ENCODE data around the gene MED13L.

DNA sequence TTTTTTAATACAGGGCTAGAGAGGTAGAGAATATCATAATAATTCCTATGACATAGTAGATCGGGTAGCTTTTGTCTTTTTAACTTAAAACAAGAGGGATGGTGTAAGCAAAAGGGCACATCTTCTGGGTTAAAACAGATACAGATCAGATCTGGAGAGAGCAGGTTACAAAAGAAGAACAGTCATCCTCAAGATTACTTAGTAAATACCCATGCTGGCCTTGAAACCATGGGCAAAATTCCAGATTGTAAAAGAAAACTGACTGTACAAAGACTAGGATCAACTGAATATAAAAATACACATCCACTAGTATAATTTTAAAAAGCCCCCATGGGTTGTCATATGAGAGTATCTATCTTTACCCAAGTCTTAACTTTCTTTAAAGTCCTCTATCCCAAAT, 76.7 kb downstream of the MED13L start:
- TF ChIP-seq, protein P1, sequence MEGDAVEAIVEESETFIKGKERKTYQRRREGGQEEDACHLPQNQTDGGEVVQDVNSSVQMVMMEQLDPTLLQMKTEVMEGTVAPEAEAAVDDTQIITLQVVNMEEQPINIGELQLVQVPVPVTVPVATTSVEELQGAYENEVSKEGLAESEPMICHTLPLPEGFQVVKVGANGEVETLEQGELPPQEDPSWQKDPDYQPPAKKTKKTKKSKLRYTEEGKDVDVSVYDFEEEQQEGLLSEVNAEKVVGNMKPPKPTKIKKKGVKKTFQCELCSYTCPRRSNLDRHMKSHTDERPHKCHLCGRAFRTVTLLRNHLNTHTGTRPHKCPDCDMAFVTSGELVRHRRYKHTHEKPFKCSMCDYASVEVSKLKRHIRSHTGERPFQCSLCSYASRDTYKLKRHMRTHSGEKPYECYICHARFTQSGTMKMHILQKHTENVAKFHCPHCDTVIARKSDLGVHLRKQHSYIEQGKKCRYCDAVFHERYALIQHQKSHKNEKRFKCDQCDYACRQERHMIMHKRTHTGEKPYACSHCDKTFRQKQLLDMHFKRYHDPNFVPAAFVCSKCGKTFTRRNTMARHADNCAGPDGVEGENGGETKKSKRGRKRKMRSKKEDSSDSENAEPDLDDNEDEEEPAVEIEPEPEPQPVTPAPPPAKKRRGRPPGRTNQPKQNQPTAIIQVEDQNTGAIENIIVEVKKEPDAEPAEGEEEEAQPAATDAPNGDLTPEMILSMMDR (IDR thresholded peaks at IDR 0.05) = no peak
- TF ChIP-seq POLR2A (IDR thresholded peaks at IDR 0.05) = no peak
